ENCODE data around the gene FOXO4. TPM values are rescaled to one million over a fixed set of nuclear protein-coding genes. Genes with fewer than 3 reads are reported as not detected.

Gene FOXO4
- polyA plus RNA-seq, 2 of the 4 experiments (the other 2 are of a cell fraction) = 1.0 to 2.3 TPM

DNA sequence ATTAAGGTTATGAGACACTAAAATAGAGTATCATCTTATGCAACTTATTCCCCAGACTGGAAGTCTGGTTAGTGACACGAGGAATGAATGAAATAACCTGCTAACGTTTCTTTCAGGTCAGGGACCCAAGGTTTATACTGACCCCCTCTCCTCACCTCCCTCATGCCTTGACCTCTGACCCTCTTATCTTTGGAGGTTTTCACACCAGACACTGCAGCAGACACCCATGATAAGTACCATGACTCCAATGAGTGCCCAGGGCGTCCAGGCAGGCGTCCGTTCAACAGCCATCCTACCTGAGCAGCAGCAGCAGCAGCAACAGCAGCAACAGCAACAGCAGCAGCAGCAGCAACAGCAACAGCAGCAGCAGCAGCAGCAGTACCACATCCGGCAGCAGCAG, 44.8 kb downstream of the FOXO4 start:
- 81% methylated on average over 5 of the region's 6 CpGs for WGBS (ENCODE audit: missing lambda C conversion rate)
- Histone ChIP-seq H3K27ac (no peak overlapping the region), H3K4me1 (peaks cover under 1% of the 10 kb centered on the region; the same call in 2 of the 3 replicates), H3K4me3 (no peak overlapping the region), H3K4me2 (no peak overlapping the region), H3K9me3 (no peaks in the 10 kb centered on the region)
- no peak for ATAC-seq
- ChIA-PET CTCF (interaction anchor here (0.9 to 1.1 kb wide), 3 partner anchors 12 to 108 kb away, joined by 3 read pairs; no protein-coding TSS in a partner anchor), POLR2A (no interaction called here)
- TF ChIP-seq HDAC2 (IDR thresholded peaks at IDR 0.05) (no peak), RCOR1 (IDR thresholded peaks at IDR 0.05; ENCODE audit: low read depth, low read length) (no peak), KDM5A (IDR thresholded peaks at IDR 0.05) (no peak), RNF2 (IDR thresholded peaks at IDR 0.05; ENCODE audit: borderline replicate concordance, low read depth) (no peak), ZSCAN20 (CRISPR knock-in tag; IDR thresholded peaks at IDR 0.05) (no peak)
- TF ChIP-seq, protein P1, sequence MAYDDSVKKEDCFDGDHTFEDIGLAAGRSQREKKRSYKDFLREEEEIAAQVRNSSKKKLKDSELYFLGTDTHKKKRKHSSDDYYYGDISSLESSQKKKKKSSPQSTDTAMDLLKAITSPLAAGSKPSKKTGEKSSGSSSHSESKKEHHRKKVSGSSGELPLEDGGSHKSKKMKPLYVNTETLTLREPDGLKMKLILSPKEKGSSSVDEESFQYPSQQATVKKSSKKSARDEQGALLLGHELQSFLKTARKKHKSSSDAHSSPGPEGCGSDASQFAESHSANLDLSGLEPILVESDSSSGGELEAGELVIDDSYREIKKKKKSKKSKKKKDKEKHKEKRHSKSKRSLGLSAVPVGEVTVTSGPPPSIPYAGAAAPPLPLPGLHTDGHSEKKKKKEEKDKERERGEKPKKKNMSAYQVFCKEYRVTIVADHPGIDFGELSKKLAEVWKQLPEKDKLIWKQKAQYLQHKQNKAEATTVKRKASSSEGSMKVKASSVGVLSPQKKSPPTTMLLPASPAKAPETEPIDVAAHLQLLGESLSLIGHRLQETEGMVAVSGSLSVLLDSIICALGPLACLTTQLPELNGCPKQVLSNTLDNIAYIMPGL (CRISPR knock-in tag; IDR thresholded peaks at IDR 0.05; ENCODE audit: borderline replicate concordance) = no peak
- TF ChIP-seq, protein P2, sequence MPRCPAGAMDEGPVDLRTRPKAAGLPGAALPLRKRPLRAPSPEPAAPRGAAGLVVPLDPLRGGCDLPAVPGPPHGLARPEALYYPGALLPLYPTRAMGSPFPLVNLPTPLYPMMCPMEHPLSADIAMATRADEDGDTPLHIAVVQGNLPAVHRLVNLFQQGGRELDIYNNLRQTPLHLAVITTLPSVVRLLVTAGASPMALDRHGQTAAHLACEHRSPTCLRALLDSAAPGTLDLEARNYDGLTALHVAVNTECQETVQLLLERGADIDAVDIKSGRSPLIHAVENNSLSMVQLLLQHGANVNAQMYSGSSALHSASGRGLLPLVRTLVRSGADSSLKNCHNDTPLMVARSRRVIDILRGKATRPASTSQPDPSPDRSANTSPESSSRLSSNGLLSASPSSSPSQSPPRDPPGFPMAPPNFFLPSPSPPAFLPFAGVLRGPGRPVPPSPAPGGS (IDR thresholded peaks at IDR 0.05) = no peak
- no peak for FAIRE-seq
- DNase-seq (ENCODE audit: low read depth in 1 of 2, low spot score in 1 of 2) = no peak

DNA sequence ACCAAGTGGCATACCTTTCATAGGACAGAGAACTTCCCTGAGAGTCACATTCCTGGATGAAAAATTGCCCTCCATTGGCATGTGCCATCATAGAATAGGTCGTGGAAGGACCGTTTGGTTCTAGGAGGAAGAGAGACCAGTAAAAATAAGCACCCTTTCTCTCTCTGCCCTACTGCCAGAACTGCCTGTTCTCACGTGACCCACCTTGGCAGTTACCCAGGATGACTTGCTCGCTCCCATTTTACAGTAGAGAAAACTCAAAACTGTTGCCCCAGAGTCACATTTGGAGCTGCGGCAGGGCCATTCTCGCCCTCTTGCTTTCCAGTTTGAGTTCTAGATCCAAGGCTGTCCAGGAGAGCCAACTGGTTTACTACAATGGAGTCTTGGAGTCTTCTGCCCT, 47.9 kb downstream of the FOXO4 start:
- no peak overlapping the region for H3K4me2 ChIP-seq
- H3K4me3 ChIP-seq = no peak overlapping the region
- FAIRE-seq (no peak), ATAC-seq (no peak), DNase-seq (ENCODE audit: low read depth in 1 of 2, low spot score in 1 of 2) (no peak)
- TF ChIP-seq NR3C1 (IDR thresholded peaks at IDR 0.05) = no peak
- TF ChIP-seq, protein P3, sequence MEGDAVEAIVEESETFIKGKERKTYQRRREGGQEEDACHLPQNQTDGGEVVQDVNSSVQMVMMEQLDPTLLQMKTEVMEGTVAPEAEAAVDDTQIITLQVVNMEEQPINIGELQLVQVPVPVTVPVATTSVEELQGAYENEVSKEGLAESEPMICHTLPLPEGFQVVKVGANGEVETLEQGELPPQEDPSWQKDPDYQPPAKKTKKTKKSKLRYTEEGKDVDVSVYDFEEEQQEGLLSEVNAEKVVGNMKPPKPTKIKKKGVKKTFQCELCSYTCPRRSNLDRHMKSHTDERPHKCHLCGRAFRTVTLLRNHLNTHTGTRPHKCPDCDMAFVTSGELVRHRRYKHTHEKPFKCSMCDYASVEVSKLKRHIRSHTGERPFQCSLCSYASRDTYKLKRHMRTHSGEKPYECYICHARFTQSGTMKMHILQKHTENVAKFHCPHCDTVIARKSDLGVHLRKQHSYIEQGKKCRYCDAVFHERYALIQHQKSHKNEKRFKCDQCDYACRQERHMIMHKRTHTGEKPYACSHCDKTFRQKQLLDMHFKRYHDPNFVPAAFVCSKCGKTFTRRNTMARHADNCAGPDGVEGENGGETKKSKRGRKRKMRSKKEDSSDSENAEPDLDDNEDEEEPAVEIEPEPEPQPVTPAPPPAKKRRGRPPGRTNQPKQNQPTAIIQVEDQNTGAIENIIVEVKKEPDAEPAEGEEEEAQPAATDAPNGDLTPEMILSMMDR (IDR thresholded peaks at IDR 0.05) = no peak
- no peak for TF ChIP-seq CBX8 (IDR thresholded peaks at IDR 0.05)
- TF ChIP-seq CEBPB (IDR thresholded peaks at IDR 0.05) = no peak
- TF ChIP-seq, protein P1 (CRISPR knock-in tag; IDR thresholded peaks at IDR 0.05; ENCODE audit: borderline replicate concordance) = no peak
- TF ChIP-seq, protein P4, sequence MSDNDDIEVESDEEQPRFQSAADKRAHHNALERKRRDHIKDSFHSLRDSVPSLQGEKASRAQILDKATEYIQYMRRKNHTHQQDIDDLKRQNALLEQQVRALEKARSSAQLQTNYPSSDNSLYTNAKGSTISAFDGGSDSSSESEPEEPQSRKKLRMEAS (IDR thresholded peaks at IDR 0.05) = no peak
- TF ChIP-seq POLR2AphosphoS2 (conservative IDR thresholded peaks at IDR 0.05; ENCODE audit: low read length) = no peak
- no peak for TF ChIP-seq EP300 (IDR thresholded peaks at IDR 0.05)
- TF ChIP-seq SMC3 (IDR thresholded peaks at IDR 0.05) = no peak
- 87% methylated on average over 6 of the region's 6 CpGs for WGBS (ENCODE audit: missing lambda C conversion rate)
- no peak overlapping the region for H3K27ac ChIP-seq
- H3K9me3 ChIP-seq = no peaks in the 10 kb centered on the region
- CTCF ChIA-PET = interaction anchor here (1.3 kb wide), 1 partner anchor 14 kb away, joined by 4 read pairs; no protein-coding TSS in a partner anchor
- POLR2A ChIA-PET = no interaction called here
- H3K4me1 ChIP-seq = peaks cover 11% of the 10 kb centered on the region

DNA sequence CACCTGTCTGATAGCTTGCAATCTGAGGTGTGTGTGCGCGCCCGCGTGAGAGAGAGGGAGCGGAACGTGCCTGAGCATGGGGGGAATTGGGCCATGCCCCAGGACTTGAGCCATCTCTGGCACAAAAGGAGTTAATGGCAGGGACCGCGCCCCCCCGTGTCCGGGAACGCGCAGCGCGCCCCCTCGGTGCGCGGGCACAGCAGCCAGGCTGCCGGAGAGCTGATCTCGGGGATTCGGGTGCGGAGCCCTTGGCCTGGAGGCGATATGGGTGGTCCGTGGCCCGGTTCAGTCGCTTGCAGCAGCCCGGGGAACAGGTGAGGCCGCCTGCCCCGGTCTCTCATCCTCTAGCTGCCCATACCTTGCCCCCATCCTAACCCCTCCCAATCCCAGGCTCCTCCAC, 49.0 kb downstream of the FOXO4 start, which contains the start of gene NLGN3:
Gene NLGN3 (plus strand): TSS at position 191 of the 400 bp plus-strand sequence. CDS start 2,909 bp downstream, outside the sequence.
- 72% methylated on average over 26 of the region's 28 CpGs for WGBS (ENCODE audit: missing lambda C conversion rate)
- no peak for ATAC-seq
- POLR2A ChIA-PET = no interaction called here

More for the DNA sequence above, 49.0 kb downstream of the FOXO4 start, which contains the start of gene NLGN3:
- FAIRE-seq = no peak
- CTCF ChIA-PET = interaction anchor here (1.0 to 1.2 kb wide), 2 partner anchors 15 to 18 kb away, joined by 3 to 4 read pairs; no protein-coding TSS in a partner anchor
- peak within 1 kb of the TSS; percentile 64 for H3K4me2 ChIP-seq
- no peak within 1 kb of the TSS for H3K4me3 ChIP-seq
- no peaks in the 10 kb centered on the region for H3K9me3 ChIP-seq
- peaks cover 11% of the 10 kb centered on the region for H3K4me1 ChIP-seq
- no peak for DNase-seq (ENCODE audit: low read depth in 1 of 2, low spot score in 1 of 2)
- TF ChIP-seq, protein P5, sequence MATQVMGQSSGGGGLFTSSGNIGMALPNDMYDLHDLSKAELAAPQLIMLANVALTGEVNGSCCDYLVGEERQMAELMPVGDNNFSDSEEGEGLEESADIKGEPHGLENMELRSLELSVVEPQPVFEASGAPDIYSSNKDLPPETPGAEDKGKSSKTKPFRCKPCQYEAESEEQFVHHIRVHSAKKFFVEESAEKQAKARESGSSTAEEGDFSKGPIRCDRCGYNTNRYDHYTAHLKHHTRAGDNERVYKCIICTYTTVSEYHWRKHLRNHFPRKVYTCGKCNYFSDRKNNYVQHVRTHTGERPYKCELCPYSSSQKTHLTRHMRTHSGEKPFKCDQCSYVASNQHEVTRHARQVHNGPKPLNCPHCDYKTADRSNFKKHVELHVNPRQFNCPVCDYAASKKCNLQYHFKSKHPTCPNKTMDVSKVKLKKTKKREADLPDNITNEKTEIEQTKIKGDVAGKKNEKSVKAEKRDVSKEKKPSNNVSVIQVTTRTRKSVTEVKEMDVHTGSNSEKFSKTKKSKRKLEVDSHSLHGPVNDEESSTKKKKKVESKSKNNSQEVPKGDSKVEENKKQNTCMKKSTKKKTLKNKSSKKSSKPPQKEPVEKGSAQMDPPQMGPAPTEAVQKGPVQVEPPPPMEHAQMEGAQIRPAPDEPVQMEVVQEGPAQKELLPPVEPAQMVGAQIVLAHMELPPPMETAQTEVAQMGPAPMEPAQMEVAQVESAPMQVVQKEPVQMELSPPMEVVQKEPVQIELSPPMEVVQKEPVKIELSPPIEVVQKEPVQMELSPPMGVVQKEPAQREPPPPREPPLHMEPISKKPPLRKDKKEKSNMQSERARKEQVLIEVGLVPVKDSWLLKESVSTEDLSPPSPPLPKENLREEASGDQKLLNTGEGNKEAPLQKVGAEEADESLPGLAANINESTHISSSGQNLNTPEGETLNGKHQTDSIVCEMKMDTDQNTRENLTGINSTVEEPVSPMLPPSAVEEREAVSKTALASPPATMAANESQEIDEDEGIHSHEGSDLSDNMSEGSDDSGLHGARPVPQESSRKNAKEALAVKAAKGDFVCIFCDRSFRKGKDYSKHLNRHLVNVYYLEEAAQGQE (IDR thresholded peaks at IDR 0.05) = no peak
- TF ChIP-seq TFCP2L1 (CRISPR knock-in tag; IDR thresholded peaks at IDR 0.05) (no peak), MAFK (IDR thresholded peaks at IDR 0.05; ENCODE audit: partially characterized antibody) (no peak), ESRRA (IDR thresholded peaks at IDR 0.05; ENCODE audit: borderline replicate concordance, low read length) (no peak), FOSB (CRISPR knock-in tag; IDR thresholded peaks at IDR 0.05) (no peak)
- peak within 1 kb of the TSS in 1 of 2 experiments; percentile 76; a peak in 3 of 6 replicates for H3K27ac ChIP-seq

Data from A549 (cell line).